H1 (cell line): Measurements from ENCODE around the gene RAB11FIP5. TPM values are rescaled to one million over a fixed set of nuclear protein-coding genes. Genes with fewer than 3 reads are reported as not detected.

ENCODE experiments used
- CBX8 ChIP-seq: fragments of 300-800, 300-1000 bp; sonication (generic); IDR thresholded peaks from 2 replicates; pipeline ENCODE4 v1.7.1; 2016; ENCODE audit warnings: low read depth, low read length, borderline replicate concordance
- CHD2 ChIP-seq: IDR thresholded peaks from 2 replicates; pipeline ENCODE4 v1.6.1; 2012; ENCODE audit warnings: low read length, improper control_type of control experiment
- HDAC2 ChIP-seq, 2 experiments: fragments of 300-600 bp in 1 of 2; sonication (generic) in 1 of 2; IDR thresholded peaks; 2 replicates each; pipeline ENCODE4 v1.6.1; 2011 to 2012; ENCODE audit warnings: low read depth in 2 of 2, low read length in 2 of 2, mild to moderate bottlenecking in 2 of 2, moderate library complexity in 2 of 2, borderline replicate concordance in 1 of 2, inconsistent platforms in 1 of 2
- PHF8 ChIP-seq: fragments of 200-600 bp; sonication (generic); conservative IDR thresholded peaks from 2 replicates; pipeline ENCODE4 v1.7.1; 2012; ENCODE audit warnings: low read depth, mild to moderate bottlenecking, inconsistent platforms, low read length, moderate library complexity
- POLR2A ChIP-seq, 2 experiments: IDR thresholded peaks; 1 replicate in 1 of 2; 2 replicates in 1 of 2; pipeline ENCODE4 v1.6.1; 2011; ENCODE audit warnings: low read depth in 2 of 2, low read length in 2 of 2, mild to moderate bottlenecking in 2 of 2; ENCODE audit errors: control extremely low read depth in 1 of 2
- RBBP5 ChIP-seq: IDR thresholded peaks from 2 replicates; pipeline ENCODE4 v1.7.1; 2012; ENCODE audit warnings: low read depth, mild to moderate bottlenecking, inconsistent platforms, low read length, moderate library complexity, borderline replicate concordance
- SIN3A ChIP-seq, 2 experiments: IDR thresholded peaks in 1 of 2; conservative IDR thresholded peaks in 1 of 2; 2 replicates each; pipeline ENCODE4 v1.6.1; 2011 to 2012; ENCODE audit warnings: low read length in 2 of 2, improper control_type of control experiment in 1 of 2, low read depth in 1 of 2, mild to moderate bottlenecking in 1 of 2
- SP4 ChIP-seq: IDR thresholded peaks from 2 replicates; pipeline ENCODE4 v1.6.1; 2012; ENCODE audit warnings: low read length, inconsistent platforms
- YY1 ChIP-seq: IDR thresholded peaks from 2 replicates; pipeline ENCODE4 v1.6.1; 2011; ENCODE audit warnings: low read depth, mild to moderate bottlenecking, low read length
- polyA plus RNA-seq, 7 experiments: library from polyadenylated mRNA; depleted of rRNA in 3 of 7; stranded (reverse) in 5 of 7; unstranded in 2 of 7; fragments of >200 nt in 5 of 7; fragments of 200-250 nt in 2 of 7; gene quantifications; 1 replicate in 5 of 7; 2 replicates in 1 of 7; 4 replicates in 1 of 7; pipeline versions ENCODE4 v1.2.1 to v1.2.3, GENCODE V29; 2011 to 2013; ENCODE audit warnings: missing spikeins in 2 of 7, mixed read lengths in 2 of 7
- total RNA-seq: library from RNA; stranded (reverse); fragmentation: NEBNext Ultra II Directional; extraction: Animal tissue kit (Norgen Biotek cat#: 25700); gene quantifications from 2 replicates; pipeline ENCODE4 v1.2.1, GENCODE V29; 2021
- TF ChIP-seq, protein P1 (sequence below): fragments of 300-600 bp; sonication (generic); IDR thresholded peaks from 2 replicates; pipeline ENCODE4 v1.7.1; 2012; ENCODE audit warnings: low read length, moderate library complexity, mild to moderate bottlenecking, inconsistent platforms; ENCODE audit not compliant: insufficient replicate concordance

Gene RAB11FIP5
- total and polyA plus RNA-seq, 2 of the 8 experiments (the other 6 are each of a cell fraction or from before 2014, with no cell fraction given): 6.3 to 17.0 TPM

DNA sequence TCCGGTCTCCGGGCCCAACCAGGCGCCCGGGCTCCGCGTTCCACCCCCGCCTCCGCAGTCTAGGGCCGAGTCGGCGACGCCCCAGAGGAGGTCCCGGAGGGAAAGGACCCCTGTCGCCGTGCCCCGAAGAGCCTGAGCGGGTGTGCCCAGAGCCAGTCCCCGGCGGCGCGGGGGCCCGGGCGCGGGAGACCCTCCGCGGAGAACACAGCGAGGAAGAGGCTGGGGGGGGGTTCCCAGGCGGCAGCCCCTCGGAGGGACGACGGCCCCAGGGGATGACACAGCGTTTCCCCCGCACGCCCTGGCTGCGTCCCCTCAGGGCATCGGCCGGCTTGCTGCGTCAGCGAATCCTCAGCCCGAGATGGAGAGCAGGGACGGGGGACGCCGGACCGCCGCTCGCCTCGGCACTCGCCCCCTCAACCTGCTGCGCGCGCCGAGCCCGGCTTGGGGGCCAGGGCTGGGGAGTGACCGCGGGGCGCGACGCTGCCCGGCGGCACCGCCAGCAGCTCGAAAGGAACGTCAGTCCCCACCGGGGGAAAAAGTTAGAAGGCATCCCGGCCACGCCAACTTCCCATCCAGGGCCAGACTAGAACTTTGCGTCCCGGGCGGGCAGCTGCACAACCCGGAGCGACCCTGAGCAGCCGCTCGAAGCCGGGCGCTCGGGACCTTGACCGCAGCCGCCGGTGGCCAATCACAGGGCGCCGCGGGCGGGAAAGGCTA, 41.9 kb downstream of the RAB11FIP5 start (continued):
- TF ChIP-seq SP4 (0 out of 2 replicates have a peak, but pooled peaks have one; percentile 77), CBX8 (no peak), HDAC2 (IDR thresholded peaks at IDR 0.05; ENCODE audit: borderline replicate concordance in 1 of 2, low read depth in 2 of 2, low read length in 2 of 2) (no peak), POLR2A (IDR thresholded peaks at IDR 0.05; ENCODE audit: control extremely low read depth in 1 of 2, low read depth in 2 of 2, low read length in 2 of 2) (no peak), YY1 (no peak), RBBP5 (peak; percentile 63; the same call in 1 of the 2 replicates), SIN3A (conservative IDR thresholded peaks at IDR 0.05 in 1 of 2, IDR thresholded peaks at IDR 0.05 in 1 of 2; ENCODE audit: low read depth in 1 of 2, low read length in 2 of 2) (0 out of 4 replicates have a peak, but pooled peaks of 1 of the 2 experiments have one; percentile 19), CHD2 (no peak), PHF8 (peak; percentile 52)
- TF ChIP-seq, protein P1, sequence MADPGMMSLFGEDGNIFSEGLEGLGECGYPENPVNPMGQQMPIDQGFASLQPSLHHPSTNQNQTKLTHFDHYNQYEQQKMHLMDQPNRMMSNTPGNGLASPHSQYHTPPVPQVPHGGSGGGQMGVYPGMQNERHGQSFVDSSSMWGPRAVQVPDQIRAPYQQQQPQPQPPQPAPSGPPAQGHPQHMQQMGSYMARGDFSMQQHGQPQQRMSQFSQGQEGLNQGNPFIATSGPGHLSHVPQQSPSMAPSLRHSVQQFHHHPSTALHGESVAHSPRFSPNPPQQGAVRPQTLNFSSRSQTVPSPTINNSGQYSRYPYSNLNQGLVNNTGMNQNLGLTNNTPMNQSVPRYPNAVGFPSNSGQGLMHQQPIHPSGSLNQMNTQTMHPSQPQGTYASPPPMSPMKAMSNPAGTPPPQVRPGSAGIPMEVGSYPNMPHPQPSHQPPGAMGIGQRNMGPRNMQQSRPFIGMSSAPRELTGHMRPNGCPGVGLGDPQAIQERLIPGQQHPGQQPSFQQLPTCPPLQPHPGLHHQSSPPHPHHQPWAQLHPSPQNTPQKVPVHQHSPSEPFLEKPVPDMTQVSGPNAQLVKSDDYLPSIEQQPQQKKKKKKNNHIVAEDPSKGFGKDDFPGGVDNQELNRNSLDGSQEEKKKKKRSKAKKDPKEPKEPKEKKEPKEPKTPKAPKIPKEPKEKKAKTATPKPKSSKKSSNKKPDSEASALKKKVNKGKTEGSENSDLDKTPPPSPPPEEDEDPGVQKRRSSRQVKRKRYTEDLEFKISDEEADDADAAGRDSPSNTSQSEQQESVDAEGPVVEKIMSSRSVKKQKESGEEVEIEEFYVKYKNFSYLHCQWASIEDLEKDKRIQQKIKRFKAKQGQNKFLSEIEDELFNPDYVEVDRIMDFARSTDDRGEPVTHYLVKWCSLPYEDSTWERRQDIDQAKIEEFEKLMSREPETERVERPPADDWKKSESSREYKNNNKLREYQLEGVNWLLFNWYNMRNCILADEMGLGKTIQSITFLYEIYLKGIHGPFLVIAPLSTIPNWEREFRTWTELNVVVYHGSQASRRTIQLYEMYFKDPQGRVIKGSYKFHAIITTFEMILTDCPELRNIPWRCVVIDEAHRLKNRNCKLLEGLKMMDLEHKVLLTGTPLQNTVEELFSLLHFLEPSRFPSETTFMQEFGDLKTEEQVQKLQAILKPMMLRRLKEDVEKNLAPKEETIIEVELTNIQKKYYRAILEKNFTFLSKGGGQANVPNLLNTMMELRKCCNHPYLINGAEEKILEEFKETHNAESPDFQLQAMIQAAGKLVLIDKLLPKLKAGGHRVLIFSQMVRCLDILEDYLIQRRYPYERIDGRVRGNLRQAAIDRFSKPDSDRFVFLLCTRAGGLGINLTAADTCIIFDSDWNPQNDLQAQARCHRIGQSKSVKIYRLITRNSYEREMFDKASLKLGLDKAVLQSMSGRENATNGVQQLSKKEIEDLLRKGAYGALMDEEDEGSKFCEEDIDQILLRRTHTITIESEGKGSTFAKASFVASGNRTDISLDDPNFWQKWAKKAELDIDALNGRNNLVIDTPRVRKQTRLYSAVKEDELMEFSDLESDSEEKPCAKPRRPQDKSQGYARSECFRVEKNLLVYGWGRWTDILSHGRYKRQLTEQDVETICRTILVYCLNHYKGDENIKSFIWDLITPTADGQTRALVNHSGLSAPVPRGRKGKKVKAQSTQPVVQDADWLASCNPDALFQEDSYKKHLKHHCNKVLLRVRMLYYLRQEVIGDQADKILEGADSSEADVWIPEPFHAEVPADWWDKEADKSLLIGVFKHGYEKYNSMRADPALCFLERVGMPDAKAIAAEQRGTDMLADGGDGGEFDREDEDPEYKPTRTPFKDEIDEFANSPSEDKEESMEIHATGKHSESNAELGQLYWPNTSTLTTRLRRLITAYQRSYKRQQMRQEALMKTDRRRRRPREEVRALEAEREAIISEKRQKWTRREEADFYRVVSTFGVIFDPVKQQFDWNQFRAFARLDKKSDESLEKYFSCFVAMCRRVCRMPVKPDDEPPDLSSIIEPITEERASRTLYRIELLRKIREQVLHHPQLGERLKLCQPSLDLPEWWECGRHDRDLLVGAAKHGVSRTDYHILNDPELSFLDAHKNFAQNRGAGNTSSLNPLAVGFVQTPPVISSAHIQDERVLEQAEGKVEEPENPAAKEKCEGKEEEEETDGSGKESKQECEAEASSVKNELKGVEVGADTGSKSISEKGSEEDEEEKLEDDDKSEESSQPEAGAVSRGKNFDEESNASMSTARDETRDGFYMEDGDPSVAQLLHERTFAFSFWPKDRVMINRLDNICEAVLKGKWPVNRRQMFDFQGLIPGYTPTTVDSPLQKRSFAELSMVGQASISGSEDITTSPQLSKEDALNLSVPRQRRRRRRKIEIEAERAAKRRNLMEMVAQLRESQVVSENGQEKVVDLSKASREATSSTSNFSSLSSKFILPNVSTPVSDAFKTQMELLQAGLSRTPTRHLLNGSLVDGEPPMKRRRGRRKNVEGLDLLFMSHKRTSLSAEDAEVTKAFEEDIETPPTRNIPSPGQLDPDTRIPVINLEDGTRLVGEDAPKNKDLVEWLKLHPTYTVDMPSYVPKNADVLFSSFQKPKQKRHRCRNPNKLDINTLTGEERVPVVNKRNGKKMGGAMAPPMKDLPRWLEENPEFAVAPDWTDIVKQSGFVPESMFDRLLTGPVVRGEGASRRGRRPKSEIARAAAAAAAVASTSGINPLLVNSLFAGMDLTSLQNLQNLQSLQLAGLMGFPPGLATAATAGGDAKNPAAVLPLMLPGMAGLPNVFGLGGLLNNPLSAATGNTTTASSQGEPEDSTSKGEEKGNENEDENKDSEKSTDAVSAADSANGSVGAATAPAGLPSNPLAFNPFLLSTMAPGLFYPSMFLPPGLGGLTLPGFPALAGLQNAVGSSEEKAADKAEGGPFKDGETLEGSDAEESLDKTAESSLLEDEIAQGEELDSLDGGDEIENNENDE: no peak
